Measurements from ENCODE around the gene RMI2. TPM values are rescaled to one million over a fixed set of nuclear protein-coding genes. Genes with fewer than 3 reads are reported as not detected.

The RMI2 gene
- total RNA-seq, 1 donor from 2014 or later = 0.43 TPM

- DNase-seq (ENCODE audit: low spot score) = no peak
- intact Hi-C loops (cut with DNase I) = no loop called here
Measured at GRCh38 chr16:11308493-11309283, 36.6 kb upstream of the RMI2 start.

GRCh38 chr16:11309895-11310633 lies 35.2 kb upstream of the RMI2 start:
- no peak for DNase-seq (ENCODE audit: low spot score)
- intact Hi-C loops (cut with DNase I) = no loop called here

- no peak for DNase-seq (ENCODE audit: low spot score)
- intact Hi-C loops (cut with DNase I) = no loop called here
Measured at GRCh38 chr16:11310634-11310977, 34.7 kb upstream of the RMI2 start.

- intact Hi-C loops (cut with DNase I) = no loop called here
- DNase-seq (ENCODE audit: low spot score) = no peak
Measured at GRCh38 chr16:11310997-11311561, 34.2 kb upstream of the RMI2 start.

GRCh38 chr16:11312718-11313492 lies 32.4 kb upstream of the RMI2 start:
- intact Hi-C loops (cut with DNase I) = no loop called here
- no peak for DNase-seq (ENCODE audit: low spot score)

GRCh38 chr16:11313493-11314308 lies 31.6 kb upstream of the RMI2 start:
- intact Hi-C loops (cut with DNase I) = no loop called here
- no peak for DNase-seq (ENCODE audit: low spot score)

GRCh38 chr16:11314309-11314894 lies 30.9 kb upstream of the RMI2 start:
- no peak for DNase-seq (ENCODE audit: low spot score)
- intact Hi-C loops (cut with DNase I) = no loop called here

GRCh38 chr16:11315510-11315909 lies 29.7 kb upstream of the RMI2 start:
- DNase-seq (ENCODE audit: low spot score) = no peak
- intact Hi-C loops (cut with DNase I) = no loop called here

- no peak for DNase-seq (ENCODE audit: low spot score)
- intact Hi-C loops (cut with DNase I) = no loop called here
Measured at GRCh38 chr16:11316331-11317015, 28.8 kb upstream of the RMI2 start.

- intact Hi-C loops (cut with DNase I) = no loop called here
- no peak for DNase-seq (ENCODE audit: low spot score)
Measured at GRCh38 chr16:11318817-11319216, 26.4 kb upstream of the RMI2 start.

GRCh38 chr16:11319529-11320146 lies 25.6 kb upstream of the RMI2 start:
- no peak for DNase-seq (ENCODE audit: low spot score)
- intact Hi-C loops (cut with DNase I) = loop anchor here (10.0 kb wide), 1 partner anchor 65 kb away; no protein-coding TSS in a partner anchor

- DNase-seq (ENCODE audit: low spot score) = no peak
- intact Hi-C loops (cut with DNase I) = loop anchor here (10.0 kb wide), 1 partner anchor 65 kb away; no protein-coding TSS in a partner anchor
Measured at GRCh38 chr16:11320170-11320569, 25.1 kb upstream of the RMI2 start.

GRCh38 chr16:11321662-11322061 lies 23.6 kb upstream of the RMI2 start:
- intact Hi-C loops (cut with DNase I) = loop anchor here (10.0 kb wide), 1 partner anchor 63 kb away; no protein-coding TSS in a partner anchor
- no peak for DNase-seq (ENCODE audit: low spot score)

- DNase-seq (ENCODE audit: low spot score) = no peak
- intact Hi-C loops (cut with DNase I) = loop anchor here (10.0 kb wide), 1 partner anchor 62 kb away; no protein-coding TSS in a partner anchor
Measured at GRCh38 chr16:11322823-11323222, 22.4 kb upstream of the RMI2 start.

GRCh38 chr16:11323551-11324336 lies 21.5 kb upstream of the RMI2 start:
- DNase-seq (ENCODE audit: low spot score) = no peak
- intact Hi-C loops (cut with DNase I) = loop anchor here (10.0 kb wide), 1 partner anchor 61 kb away; no protein-coding TSS in a partner anchor

- DNase-seq (ENCODE audit: low spot score) = no peak
- intact Hi-C loops (cut with DNase I) = loop anchor here (10.0 kb wide), 1 partner anchor 59 kb away; no protein-coding TSS in a partner anchor
Measured at GRCh38 chr16:11325404-11326083, 19.7 kb upstream of the RMI2 start.
